ENCODE data around the gene ERCC5.

The ERCC5 gene

DNA sequence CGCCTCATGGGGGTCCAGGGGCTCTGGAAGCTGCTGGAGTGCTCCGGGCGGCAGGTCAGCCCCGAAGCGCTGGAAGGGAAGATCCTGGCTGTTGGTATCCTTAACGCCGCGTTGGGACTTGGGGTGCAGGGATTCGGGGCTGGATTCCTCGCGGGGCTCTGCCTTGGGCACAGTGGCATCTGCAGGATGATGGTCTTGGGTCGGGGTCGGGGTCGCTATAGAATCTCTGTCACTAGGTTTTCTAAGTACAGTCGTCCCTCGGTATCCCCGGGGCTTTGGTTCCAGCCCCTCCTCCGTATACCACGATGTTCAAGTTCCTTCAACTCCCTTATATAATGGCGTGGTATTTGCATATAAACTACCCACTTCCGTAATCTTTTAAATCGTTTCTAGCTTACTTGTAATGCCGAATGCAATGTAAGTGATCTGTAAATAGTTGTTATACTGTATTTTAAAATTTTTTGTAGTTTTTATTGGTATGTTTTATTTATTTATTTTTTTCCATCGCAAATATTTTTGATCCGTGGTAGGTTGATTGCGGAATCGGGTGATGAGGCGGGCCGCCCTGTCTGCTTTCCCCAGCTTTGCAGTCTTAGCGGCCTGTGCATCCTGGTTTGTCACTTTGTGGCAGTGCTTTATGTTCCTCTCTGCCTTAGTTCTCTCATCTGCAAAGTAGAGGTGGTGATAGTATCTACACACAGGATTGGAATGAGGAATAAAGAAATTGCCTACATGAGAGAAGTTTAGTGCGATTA, 606 bp downstream of the ERCC5 start:
- peak; percentile 61 for DNase-seq

DNA sequence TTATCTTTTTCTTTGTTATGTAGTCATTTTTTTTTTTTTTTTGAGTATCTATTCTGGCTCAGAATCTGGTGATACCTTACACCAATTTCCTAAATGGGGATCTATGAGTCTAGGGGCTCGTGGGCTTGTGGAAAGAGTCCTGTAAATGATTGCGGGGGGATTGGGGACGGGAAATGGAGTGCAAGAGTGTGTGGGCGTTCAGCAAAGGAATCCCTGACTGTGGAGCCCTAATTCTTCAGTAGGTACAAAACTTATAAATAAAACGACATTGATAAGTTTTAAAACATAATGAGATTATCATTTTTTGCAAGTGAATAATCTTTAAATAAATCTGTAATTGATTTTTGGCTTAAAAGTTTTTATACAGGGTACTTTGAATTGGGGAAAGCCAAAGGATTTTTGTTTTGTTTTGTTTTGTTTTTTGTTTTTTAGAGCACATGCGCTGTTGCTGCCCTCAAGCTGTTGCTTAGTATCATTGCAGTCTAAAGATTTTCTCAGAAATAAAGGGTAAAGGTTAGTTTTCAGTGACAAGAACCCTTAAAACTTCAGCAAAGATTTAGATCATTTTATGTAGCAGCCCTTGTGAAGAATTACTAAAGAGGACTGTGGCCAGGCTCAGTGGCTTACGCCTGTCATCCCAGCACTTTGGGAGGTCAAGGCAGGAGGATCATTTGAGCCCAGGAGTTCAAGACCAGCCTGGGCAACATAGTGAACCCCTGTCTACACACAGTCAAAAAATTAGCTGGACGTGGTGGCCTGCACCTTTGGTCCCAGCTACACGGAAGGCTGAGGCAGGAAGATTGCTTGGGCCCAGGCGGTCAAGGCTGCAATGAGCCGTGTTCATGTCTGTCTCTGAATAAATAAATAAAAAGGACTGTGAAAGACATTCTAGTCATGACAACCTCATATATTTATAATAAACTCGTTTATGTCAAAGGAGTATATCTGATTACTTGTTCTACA, 1.7 kb downstream of the ERCC5 start:
- peak; percentile 16 for DNase-seq

DNA sequence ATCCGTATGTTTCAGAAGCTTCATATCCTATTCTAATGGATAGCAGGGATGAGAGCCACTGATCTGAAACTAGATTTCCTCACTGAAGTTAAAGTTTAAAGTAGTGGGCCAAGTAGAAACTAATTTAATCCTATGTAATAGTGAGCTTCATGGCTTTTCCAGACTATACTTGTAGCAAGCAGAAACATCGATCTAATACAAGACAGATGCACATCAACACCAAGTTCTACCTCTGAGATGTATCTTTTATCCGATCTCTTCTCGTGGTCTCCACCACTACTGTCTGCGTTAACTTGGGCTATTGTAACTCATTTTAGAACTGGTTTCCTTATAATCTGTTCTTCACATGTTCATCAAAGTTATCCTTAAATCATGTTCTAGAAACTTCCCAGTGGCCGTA, 3.1 kb downstream of the ERCC5 start:
- DNase-seq: no peak

DNA sequence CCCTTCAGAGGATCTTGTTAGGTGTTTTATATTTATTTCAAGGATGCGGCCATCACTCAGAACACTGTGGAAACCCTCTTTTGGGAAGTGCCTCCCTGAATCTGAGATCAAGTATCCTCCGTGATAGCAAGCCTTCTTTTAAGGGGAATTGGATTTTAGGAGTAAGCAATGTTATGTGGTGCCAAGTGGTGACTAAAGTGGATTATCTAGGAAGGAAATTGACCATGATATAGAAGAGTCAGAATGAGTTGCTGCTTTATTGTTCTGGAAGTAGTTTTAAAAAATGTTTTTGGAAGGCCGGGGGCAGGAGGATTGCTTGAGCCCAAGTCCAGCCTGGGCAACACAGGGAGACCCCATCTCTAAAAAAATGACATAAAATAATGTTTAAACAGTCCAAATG, 6.7 kb downstream of the ERCC5 start:
- DNase-seq: no peak

DNA sequence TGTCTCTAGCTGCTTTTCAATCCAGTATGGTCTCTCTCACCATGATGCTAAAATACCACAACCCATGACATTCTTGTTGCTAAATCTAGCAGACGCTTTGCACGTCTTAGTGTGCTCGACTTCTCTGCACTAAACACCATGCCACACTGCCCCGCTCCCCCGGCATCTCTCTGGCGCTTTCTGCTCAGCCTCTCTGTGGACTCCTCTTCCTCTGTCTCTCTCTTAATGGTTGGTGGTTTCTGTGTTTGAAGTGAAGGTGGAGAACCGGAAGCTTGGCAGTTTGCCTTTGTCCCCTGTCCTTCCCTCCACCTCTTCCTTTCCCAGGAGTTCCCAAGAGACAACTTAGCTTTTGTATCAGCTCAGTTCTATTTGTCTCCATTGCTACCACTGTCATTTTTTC, 8.8 kb downstream of the ERCC5 start:
- DNase-seq: no peak

DNA sequence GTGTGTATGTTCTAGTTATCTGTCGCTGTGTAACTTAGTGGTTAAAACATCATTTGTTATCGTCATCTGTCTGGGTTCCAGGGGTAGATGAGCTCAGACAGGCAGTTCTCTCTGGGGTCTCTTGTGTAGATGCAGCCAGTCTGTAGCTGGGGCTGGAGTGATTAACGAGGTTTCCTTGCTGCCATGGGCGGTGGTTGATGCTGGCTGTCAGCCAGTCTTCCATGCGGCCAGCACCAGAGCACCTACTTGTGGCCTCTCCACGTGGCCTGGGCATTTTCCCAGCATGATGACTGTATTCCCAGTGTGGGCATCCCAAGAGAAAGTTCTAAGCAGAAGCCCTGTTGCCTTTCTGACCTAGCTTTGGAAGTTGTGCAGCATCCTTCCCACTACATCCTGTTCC, 10.7 kb downstream of the ERCC5 start:
- no peak for DNase-seq

DNA sequence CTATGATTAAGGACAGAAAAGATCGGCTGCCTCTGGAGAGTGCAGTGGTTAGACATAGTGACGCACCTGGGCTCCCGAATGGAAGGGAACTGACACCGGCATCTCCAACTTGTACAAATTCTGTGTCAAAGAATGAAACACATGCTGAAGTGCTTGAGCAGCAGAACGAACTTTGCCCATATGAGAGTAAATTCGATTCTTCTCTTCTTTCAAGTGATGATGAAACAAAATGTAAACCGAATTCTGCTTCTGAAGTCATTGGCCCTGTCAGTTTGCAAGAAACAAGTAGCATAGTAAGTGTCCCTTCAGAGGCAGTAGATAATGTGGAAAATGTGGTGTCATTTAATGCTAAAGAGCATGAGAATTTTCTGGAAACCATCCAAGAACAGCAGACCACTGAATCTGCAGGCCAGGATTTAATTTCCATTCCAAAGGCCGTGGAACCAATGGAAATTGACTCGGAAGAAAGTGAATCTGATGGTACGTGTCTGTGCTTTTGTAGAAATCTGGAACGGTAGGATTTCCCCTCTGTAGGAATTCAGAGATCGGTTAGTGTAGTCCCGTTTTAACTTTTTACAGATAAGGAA, 16.9 kb downstream of the ERCC5 start:
- no peak for DNase-seq

DNA sequence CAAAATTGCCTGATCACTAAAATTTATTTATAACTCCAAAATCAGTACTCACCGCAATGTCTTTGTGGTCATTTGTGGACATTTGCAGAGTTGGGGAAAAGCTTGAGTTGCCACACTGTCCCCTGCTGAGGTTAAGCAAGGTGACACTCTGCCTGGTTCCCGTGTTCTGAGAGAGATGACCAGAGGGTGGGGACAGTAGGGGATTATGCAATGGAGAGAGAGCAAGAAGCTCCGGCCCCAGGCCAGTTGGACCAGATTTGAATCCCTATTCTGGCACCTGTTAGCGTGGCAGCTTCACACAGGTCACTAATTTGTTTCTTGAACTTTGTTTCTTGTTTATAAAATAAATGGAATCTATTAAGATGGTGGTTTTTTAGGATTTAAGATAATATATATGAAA, 17.8 kb downstream of the ERCC5 start:
- DNase-seq: no peak

DNA sequence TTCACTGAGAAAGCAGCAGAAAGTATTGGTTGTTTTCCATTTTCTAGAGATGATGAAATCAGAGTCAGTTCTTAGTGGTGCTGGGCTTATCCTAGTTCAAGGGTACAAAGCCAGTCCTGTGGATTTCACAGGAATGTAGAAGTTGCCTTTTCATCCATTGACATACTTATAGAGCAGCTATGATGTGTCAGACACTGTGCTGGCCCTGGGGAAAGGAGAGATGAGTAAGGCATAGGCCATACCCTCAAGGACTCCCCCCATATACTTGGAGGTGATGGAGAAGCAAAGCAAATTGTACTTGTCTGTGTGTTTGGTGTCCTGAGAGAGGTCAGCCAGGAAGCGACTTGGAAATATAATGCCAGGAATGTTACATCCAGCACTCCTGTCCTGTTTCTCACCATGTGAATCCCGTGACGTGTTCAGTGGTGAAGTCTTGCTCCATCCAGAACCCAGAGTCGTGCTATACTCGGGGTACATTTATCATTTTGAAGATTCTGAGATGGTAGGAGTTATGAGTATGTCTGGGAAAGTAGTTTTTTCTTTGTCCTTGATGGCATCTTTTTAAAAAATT, 22.6 kb downstream of the ERCC5 start:
- no peak for DNase-seq

DNA sequence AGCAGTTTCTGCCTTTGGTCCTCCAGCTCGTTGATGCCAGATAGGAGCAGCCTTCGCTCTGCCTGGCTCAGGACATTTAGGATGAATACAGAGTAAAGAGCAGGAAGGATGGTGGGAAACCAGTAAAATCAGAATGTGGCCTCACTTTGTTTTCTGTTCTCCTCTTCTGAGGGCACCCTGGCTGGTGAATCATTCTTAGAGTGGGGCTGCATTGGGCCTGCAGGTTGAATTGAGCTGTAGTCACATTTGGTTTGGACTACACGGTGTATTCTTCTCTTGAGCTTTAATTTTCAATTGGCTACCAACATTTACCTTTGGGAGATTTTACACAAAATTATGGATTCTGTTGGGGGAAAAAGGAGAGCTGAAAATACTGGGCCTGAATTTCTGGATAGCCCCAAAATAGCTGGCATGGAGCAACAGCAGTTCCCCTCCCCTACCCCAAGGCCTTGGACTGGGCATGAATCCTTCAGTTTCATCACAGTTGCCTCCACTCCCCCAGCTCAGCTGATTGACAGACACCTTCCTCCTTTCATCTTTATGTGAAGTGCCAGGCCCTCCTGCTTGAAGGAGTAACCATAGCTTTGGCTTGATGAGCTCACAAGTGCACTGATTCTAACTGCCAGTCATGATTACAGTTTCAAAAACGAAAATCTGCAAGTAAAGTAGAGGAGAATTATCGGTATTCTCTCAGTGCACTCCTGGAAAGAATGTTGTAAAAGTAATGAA, 24.3 kb downstream of the ERCC5 start:
- no peak for DNase-seq

DNA sequence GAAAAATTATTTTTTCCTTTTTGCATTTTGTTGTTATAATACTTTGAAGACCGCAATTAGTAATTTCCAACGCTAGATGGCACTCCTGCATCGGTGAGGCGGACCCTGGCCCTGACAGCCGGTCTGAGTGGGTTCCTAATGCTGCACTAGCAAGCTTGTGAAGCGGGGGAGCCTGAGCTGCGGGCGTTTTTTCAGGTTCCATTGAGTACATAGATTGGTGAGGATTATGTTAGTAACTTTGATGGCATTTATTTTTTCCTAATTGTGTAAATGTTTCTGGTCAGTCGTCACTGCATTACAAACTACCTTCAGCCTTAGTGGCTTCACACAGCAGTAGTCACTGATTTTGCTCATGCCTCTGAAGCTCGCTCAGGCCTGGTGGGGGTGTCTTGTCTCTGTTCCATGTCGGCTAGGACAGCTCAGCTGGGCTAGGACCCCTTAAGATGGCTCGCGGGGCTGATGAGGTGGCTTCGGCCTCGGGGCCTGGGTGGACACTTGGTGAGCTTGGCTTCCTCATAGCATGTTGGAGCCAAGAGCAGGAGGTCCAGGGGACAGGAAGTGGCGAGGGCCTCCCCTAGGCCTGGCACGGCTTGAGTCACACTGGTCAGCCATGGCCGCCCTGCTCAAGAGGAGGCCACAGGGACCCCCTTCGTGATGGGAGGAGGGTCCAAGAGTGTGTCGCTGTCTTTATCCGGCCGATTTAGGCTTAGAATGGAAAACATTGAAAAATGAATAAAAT, 25.0 kb downstream of the ERCC5 start:
- peak; percentile 52 for DNase-seq

DNA sequence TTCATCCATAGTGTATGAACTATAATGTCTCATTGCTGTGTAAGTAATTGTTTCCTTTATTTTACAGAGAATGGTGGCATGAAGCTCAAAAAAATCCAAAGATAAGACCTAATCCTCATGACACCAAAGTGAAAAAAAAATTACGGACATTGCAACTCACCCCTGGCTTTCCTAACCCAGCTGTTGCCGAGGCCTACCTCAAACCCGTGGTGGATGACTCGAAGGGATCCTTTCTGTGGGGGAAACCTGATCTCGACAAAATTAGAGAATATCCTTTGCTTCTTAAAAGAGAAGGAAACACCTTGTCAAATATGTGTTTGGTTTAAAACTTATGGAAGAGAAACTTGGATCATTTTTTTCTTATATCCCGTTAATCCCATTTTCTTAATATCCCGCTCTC, 26.3 kb downstream of the ERCC5 start:
- DNase-seq: no peak

DNA sequence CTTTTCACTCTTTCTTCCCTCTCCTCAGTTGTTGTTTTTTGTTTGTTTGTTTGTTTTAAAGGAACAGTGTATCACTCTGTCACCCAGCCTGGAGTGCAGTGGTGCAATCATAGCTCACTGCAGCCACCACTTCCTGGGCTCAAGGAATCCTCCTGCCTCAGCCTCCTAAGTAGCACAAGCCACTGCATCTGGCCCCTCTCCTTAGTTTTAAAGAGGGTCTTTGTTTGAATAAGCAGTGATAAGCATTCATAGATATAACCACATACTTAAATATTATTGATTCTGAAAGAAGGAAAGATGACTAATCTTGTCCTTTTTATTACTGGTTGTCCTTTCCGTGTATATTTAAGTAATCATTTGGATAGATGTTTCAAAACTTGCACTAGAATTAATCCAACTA, 26.7 kb downstream of the ERCC5 start:
- no peak for DNase-seq

DNA sequence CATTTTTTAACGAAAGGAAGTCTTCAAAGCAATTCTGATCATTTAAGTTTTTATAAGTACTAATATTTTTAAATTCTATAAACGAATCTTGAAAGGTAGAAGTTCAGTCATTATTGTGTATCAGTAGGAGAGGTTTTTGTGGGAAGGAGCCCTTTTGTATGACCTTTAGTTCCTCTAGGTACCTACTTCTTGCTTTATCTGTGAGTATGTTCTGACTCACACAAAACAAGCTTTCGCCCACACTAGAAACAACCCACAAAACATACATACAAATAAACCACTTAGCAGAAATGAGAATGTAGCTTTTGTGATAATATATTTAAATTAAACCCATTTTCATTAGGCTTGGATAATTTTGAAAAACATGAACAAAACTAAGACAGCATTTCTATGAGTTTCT, 27.8 kb downstream of the ERCC5 start:
- DNase-seq: no peak

DNA sequence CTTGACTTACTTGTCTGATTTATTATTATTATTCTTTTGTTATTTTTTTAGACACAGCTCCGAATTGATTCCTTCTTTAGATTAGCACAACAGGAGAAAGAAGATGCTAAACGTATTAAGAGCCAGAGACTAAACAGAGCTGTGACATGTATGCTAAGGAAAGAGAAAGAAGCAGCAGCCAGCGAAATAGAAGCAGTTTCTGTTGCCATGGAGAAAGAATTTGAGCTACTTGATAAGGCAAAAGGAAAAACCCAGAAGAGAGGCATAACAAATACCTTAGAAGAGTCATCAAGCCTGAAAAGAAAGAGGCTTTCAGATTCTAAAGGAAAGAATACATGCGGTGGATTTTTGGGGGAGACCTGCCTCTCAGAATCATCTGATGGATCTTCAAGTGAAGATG, 29.4 kb downstream of the ERCC5 start:
- no peak for DNase-seq

DNA sequence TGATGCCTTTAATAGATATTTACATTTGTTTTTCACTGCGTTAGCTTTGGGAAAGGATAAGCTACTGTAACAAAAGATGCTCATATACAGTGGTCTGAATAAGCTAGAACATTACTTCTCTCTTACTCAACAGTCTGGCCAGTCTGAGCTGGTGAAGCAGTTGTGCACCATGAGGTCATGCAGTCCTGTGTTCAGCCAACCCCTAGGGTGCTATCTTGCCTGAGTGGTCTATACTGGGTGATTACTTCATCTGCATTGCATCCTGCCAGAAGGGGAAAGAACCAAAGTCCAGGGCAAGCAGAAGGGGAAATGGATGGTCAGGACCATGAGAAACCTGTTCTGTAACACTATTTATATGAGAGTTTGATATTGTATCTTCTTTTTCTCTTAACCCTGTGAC, 31.5 kb downstream of the ERCC5 start:
- no peak for DNase-seq

DNA sequence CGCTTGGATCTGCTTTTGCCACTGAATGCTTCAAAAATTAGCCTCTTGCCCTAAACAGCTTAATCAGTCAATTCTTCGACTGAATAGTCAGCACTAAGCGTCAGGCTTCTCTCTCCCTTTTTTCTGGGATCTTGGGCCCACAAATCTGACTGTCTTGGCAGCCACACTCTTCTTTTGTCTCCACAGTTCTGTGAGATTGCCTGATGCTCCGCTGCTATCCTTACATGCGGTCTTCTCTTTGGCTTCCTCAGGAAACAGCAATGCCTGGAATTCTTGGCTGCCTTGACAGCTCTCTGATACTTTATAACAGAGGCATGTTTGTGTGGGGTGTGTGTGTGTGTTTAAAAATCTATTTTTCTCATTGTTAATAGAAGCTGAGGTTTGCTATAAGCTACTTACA, 32.6 kb downstream of the ERCC5 start:
- no peak for DNase-seq

DNA sequence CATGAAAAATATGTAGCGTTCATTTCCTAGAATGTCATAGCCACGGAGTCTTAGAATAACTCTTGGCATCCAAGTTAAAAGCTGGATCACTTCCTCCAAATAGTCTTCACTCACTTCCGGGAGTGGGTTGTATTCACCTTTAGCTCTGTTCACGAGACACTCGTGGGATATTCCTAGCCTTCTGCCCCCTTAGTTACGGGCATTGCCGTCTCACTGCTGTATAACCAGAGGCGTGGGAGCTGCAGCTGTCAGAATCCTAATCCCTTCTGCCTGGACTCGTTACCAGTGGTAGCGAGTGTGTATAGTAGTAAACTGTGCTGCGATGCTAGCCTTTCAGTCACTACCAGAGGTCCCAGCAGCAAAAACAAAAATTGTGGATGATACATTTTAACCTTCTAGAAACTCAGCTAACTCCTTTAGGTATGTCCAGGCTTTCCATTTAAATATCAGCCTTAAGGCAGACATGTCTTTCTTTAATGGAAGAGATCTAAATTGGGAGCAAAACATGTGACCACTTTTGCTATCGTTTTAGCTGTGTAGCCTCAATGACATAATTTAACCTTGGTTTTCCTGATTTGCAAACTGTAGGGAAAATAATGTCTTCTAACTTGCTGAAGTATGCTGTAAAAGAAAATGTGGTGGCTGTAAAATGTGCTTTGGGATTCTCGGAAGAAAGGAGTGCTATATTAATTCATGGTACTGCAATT, 34.1 kb downstream of the ERCC5 start:
- DNase-seq: no peak

DNA sequence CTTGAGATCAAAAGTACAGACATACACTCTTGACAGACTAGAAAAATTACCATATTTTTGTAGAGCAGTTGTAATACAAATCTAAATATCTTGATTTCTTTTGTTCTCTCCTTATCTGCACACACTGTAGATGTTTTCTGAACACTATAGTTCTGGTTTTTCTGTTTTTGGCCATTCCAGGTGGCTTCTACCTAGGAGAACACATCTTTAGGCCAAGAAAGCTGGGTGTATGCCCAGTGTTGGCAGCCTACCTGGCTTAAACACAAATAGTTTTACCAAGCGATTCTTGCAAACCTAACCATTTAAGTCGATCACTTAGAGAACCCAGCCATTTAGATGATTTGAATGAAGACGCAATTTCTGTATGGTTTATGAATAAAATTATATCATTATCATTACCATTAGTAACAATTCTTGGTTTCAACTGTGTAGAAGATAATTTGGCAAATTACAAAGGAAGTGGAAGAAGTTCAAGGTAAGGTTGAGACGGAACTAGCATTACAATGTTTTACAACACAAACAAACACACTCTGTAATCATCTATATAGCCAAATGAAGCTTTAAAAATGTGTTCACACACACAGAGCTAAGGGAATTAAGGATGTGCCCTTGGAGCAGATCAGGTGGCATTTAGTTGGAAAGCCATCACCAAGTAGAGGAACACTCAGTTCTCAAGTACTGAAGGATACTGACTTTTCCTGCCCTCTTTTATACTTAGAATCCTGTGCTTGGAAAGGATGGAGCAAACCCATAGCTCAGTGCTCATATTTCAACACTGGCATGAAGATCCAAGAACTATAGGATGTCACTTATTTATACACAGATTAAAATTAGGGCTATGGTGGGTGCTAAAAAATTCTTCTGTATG, 36.2 kb downstream of the ERCC5 start:
- no peak for DNase-seq

DNA sequence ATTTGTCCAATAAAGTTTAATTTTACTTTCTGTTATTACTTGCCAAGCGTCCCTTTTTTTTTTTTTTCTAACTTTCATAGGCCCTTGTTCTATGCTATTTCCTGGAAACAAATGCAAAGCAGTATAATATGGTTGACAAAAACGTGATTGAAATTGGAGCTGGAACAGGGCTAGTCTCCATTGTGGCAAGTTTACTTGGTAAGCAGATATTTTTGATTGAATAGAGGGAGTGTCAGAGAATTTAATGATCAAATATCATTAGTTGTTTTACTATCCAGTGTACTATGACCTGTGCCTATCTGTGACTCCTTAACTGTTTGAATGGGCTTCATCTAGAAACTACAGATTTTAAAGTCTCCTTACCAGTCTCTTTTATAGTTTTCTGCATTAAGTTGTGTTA, 46.7 kb downstream of the ERCC5 start:
- DNase-seq: no peak

Data from CD4-positive, alpha-beta T cell treated with Interleukin-6 for 4 hours (primary cell).